Type B pancreatic cell (in vitro differentiated cells): ENCODE results near the gene SLC4A7. TPM values are rescaled to one million over a fixed set of nuclear protein-coding genes. Genes with fewer than 3 reads are reported as not detected.
"Not testable (repeated sequence)": the region's sequence is repeated elsewhere in the genome, so short reads cannot be mapped to it uniquely, and the experiment has no call there.

ENCODE experiments used
- DNase-seq: peaks from one replicate; pipeline ENCODE4 v3.0.0; 2021; ENCODE audit warnings: mixed read lengths; ENCODE audit not compliant: unreplicated experiment; ENCODE audit errors: extremely low spot score
- H3K27ac Mint-ChIP-seq: 2 replicates; pipeline ENCODE4 v1.8.0; 2021; ENCODE audit warnings: mild to moderate bottlenecking, mixed read lengths
- H3K27me3 Mint-ChIP-seq: 2 replicates; pipeline ENCODE4 v1.8.0; 2021; ENCODE audit warnings: mixed read lengths
- H3K36me3 Mint-ChIP-seq: 2 replicates; pipeline ENCODE4 v1.8.0; 2021; ENCODE audit warnings: mixed read lengths
- H3K4me1 Mint-ChIP-seq: one replicate; pipeline ENCODE4 v1.8.0; 2021; ENCODE audit warnings: mixed read lengths; ENCODE audit not compliant: unreplicated experiment
- H3K4me3 Mint-ChIP-seq: 2 replicates; pipeline ENCODE4 v1.8.0; 2021; ENCODE audit warnings: mild to moderate bottlenecking, mixed read lengths
- H3K9me3 Mint-ChIP-seq: 2 replicates; pipeline ENCODE4 v1.8.0; 2021; ENCODE audit warnings: mixed read lengths
- total RNA-seq: library from RNA; stranded (reverse); gene quantifications from 2 replicates; pipeline ENCODE4 v1.2.1, GENCODE V29; 2021; ENCODE audit warnings: low replicate concordance
- TF ChIP-seq, protein P1 (sequence below): fragments of 200-600 bp; sonication (generic); conservative IDR thresholded peaks from 2 replicates; pipeline ENCODE4 v1.5.0; 2021; ENCODE audit warnings: antibody characterized with exemption, mild to moderate bottlenecking

The SLC4A7 gene
- total RNA-seq, 1 donor from 2014 or later, result 51.8 TPM

DNA sequence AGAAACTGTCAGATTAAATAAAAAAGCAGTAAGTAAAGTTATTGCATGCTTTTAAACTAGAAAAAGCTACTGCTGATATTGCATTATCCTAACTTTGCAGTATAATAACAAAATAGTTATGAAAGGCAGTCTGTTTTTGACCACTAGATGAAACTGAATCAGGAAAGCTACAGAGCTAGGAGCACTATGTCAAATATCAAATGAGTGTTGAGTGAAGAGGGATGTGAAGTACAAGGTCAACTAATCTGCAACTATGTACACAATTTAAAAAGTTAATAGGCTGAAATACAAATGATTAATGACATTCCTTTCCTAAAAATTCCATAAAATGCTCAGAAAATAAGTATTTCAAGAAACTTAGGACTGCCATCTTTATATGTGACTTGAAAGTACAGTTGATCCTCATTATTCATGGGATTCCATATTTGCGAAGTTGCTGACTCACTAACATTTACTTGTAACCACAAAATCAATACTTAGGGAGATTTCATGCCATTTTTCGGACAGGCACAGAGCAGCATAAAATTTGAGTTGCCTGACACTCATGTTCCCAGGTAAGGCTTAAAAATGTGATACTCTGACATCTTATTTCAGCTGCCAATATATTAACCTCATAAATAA is 34.5 kb downstream of the SLC4A7 start:
- Mint-ChIP-seq H3K36me3 (peaks cover 12% of the 10 kb centered on the region), H3K27me3 (no peaks in the 10 kb centered on the region), H3K4me3 (no peak overlapping the region), H3K4me1 (peaks cover 10% of the 10 kb centered on the region), H3K9me3 (no peaks in the 10 kb centered on the region), H3K27ac (no peak overlapping the region)
- no peak for DNase-seq
- TF ChIP-seq, protein P1, sequence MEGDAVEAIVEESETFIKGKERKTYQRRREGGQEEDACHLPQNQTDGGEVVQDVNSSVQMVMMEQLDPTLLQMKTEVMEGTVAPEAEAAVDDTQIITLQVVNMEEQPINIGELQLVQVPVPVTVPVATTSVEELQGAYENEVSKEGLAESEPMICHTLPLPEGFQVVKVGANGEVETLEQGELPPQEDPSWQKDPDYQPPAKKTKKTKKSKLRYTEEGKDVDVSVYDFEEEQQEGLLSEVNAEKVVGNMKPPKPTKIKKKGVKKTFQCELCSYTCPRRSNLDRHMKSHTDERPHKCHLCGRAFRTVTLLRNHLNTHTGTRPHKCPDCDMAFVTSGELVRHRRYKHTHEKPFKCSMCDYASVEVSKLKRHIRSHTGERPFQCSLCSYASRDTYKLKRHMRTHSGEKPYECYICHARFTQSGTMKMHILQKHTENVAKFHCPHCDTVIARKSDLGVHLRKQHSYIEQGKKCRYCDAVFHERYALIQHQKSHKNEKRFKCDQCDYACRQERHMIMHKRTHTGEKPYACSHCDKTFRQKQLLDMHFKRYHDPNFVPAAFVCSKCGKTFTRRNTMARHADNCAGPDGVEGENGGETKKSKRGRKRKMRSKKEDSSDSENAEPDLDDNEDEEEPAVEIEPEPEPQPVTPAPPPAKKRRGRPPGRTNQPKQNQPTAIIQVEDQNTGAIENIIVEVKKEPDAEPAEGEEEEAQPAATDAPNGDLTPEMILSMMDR, result no peak

DNA sequence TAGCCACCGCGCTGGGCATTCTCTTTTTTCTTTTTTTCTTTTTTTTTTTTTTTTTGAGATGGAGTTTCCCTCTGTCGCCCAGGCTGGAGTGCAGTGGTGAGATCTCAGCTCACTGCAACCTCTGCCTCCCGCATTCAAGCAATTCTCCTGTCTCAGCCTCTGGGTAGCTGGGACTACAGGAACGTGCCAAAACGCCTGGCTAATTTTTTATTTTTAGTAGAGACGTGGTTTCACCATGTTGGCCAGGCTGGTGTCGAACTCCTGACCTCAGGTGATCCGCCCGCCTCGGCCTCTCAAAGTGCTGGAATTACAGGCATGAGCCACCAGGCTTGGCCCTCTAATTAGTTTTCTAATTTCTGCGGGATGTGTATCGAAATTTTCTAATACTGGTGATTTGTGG is 41.2 kb downstream of the SLC4A7 start:
- not testable (repeated sequence) for H3K27me3 Mint-ChIP-seq, H3K9me3 Mint-ChIP-seq, DNase-seq, H3K27ac Mint-ChIP-seq, H3K4me3 Mint-ChIP-seq, H3K4me1 Mint-ChIP-seq
- H3K36me3 Mint-ChIP-seq, result peaks cover 35% of the 10 kb centered on the region

GRCh38 chr3:27438352-27438751 is 45.8 kb downstream of the SLC4A7 start:
- not testable (repeated sequence) for H3K4me3 Mint-ChIP-seq, DNase-seq, H3K27me3 Mint-ChIP-seq, H3K27ac Mint-ChIP-seq, H3K9me3 Mint-ChIP-seq, H3K4me1 Mint-ChIP-seq
- H3K36me3 Mint-ChIP-seq, result peaks cover 50% of the 10 kb centered on the region

GRCh38 chr3:27431116-27431515 is 53.1 kb downstream of the SLC4A7 start:
- H3K9me3 Mint-ChIP-seq, result no peaks in the 10 kb centered on the region

DNA sequence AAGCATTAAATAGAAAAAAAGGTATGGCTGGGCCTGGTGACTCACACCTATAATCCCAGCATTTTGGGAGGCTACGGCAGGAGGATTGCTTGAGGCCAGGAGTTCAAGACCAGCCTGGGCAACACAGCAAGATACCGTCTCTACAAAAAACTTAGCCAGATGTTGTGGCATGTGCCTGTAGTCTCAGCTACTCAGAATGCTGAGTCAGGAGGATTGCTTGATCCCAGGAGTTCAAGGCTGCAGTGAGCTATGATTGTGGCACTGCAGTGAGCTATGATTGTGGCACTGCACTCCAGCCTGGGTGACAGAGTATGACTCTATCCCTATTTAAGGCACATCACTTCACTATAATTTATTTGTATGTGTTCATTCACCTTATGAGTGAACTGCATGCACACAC is 54.3 kb downstream of the SLC4A7 start:
- DNase-seq, result no peak
- no peaks in the 10 kb centered on the region for H3K27me3 Mint-ChIP-seq
- H3K4me1 Mint-ChIP-seq, result no peaks in the 10 kb centered on the region
- H3K4me3 Mint-ChIP-seq, result no peak overlapping the region
- TF ChIP-seq, protein P1, result no peak
- H3K9me3 Mint-ChIP-seq, result no peaks in the 10 kb centered on the region
- H3K36me3 Mint-ChIP-seq, result peaks cover 30% of the 10 kb centered on the region
- no peak overlapping the region for H3K27ac Mint-ChIP-seq

More at GRCh38 chr3:27431116-27431515, 53.1 kb downstream of the SLC4A7 start:
- H3K4me1 Mint-ChIP-seq, result no peaks in the 10 kb centered on the region
- H3K27ac Mint-ChIP-seq, result peak overlapping the region; percentile 57
- H3K4me3 Mint-ChIP-seq, result no peak overlapping the region
- no peak for DNase-seq
- TF ChIP-seq, protein P1, result no peak
- peaks cover 37% of the 10 kb centered on the region for H3K36me3 Mint-ChIP-seq
- H3K27me3 Mint-ChIP-seq, result no peaks in the 10 kb centered on the region

DNA sequence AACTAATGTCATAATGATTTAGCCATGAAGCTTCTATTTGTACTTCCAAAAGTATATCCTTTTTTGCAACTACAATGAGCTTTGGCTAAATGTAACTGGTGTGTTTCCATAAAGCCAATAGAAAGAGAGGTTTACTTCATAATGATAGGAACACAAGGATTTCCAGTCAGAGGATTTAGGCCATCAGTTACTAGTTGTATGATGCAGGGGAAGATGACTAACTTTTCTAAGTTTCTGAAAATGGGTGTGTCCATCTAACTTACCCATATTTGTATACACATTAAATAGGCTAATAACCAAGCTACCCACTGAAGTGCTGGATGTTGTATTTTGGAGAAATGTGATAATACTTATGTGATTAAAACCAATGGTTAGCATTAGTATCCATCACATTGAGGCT is 55.7 kb downstream of the SLC4A7 start:
- no peak overlapping the region for H3K4me3 Mint-ChIP-seq
- no peak for DNase-seq
- H3K27me3 Mint-ChIP-seq, result no peaks in the 10 kb centered on the region
- peaks cover 22% of the 10 kb centered on the region for H3K36me3 Mint-ChIP-seq
- H3K9me3 Mint-ChIP-seq, result no peaks in the 10 kb centered on the region
- no peaks in the 10 kb centered on the region for H3K4me1 Mint-ChIP-seq
- TF ChIP-seq, protein P1, result no peak
- H3K27ac Mint-ChIP-seq, result no peak overlapping the region

- no peak for DNase-seq
- H3K27ac Mint-ChIP-seq, result no peak overlapping the region
- no peaks in the 10 kb centered on the region for H3K4me1 Mint-ChIP-seq
- no peaks in the 10 kb centered on the region for H3K27me3 Mint-ChIP-seq
- H3K4me3 Mint-ChIP-seq, result no peak overlapping the region
- no peaks in the 10 kb centered on the region for H3K9me3 Mint-ChIP-seq
- TF ChIP-seq, protein P1, result no peak
- peaks cover 11% of the 10 kb centered on the region for H3K36me3 Mint-ChIP-seq
Measured at GRCh38 chr3:27426926-27427325, 57.3 kb downstream of the SLC4A7 start.
